PFSK-1 (cell line): Measurements from ENCODE around the gene HMCES.

Experiments used
- FOXP2 ChIP-seq: optimal IDR thresholded peaks from 2 replicates; pipeline ENCODE3; 2011; ENCODE audit warnings: borderline replicate concordance, control low read depth, inconsistent platforms; ENCODE audit not compliant: insufficient read depth; ENCODE audit errors: extremely low read length, extremely low read depth
- POLR2AphosphoS5 ChIP-seq: IDR thresholded peaks from 2 replicates; pipeline ENCODE4 v1.6.1; 2012; ENCODE audit warnings: low read depth, mild to moderate bottlenecking, control low read depth, low read length, moderate library complexity
- REST ChIP-seq, 2 experiments: IDR thresholded peaks; 2 replicates each; pipeline versions ENCODE4 v1.6.1 to v1.8.0; 2011 to 2012; ENCODE audit warnings: low read depth in 2 of 2, low read length in 2 of 2, control low read depth in 1 of 2, inconsistent platforms in 1 of 2, mild to moderate bottlenecking in 1 of 2, moderate library complexity in 1 of 2; ENCODE audit not compliant: insufficient read depth in 1 of 2
- SIN3A ChIP-seq: IDR thresholded peaks from 2 replicates; pipeline ENCODE4 v1.6.1; 2012; ENCODE audit warnings: mild to moderate bottlenecking, low read length, moderate library complexity, borderline replicate concordance; ENCODE audit not compliant: insufficient read depth
- TAF1 ChIP-seq: IDR thresholded peaks from 2 replicates; pipeline ENCODE4 v1.6.1; 2012; ENCODE audit warnings: low read length, control low read depth, borderline replicate concordance; ENCODE audit not compliant: insufficient read depth

The HMCES gene

GRCh38 chr3:129289201-129289921 lies 10.7 kb downstream of the HMCES start:
- no peak for TF ChIP-seq FOXP2
- no peak for TF ChIP-seq REST (IDR thresholded peaks at IDR 0.05; ENCODE audit: insufficient read depth in 1 of 2, low read depth in 2 of 2, low read length in 2 of 2)
- no peak for TF ChIP-seq TAF1
- no peak for TF ChIP-seq POLR2AphosphoS5
- TF ChIP-seq SIN3A, result no peak

GRCh38 chr3:129291236-129291886 lies 12.7 kb downstream of the HMCES start:
- no peak for TF ChIP-seq TAF1
- TF ChIP-seq POLR2AphosphoS5, result no peak
- TF ChIP-seq REST (IDR thresholded peaks at IDR 0.05; ENCODE audit: insufficient read depth in 1 of 2, low read depth in 2 of 2, low read length in 2 of 2), result no peak
- TF ChIP-seq FOXP2, result no peak
- no peak for TF ChIP-seq SIN3A

GRCh38 chr3:129295286-129295685 lies 16.6 kb downstream of the HMCES start:
- TF ChIP-seq FOXP2 (no peak), REST (IDR thresholded peaks at IDR 0.05; ENCODE audit: insufficient read depth in 1 of 2, low read depth in 2 of 2, low read length in 2 of 2) (no peak), POLR2AphosphoS5 (no peak), SIN3A (no peak)

- TF ChIP-seq POLR2AphosphoS5, result no peak
- TF ChIP-seq REST (IDR thresholded peaks at IDR 0.05; ENCODE audit: insufficient read depth in 1 of 2, low read depth in 2 of 2, low read length in 2 of 2), result no peak
- no peak for TF ChIP-seq FOXP2
- TF ChIP-seq TAF1, result no peak
- no peak for TF ChIP-seq SIN3A
These were observed 25.7 kb downstream of the HMCES start for GRCh38 chr3:129304146-129304961.
